Measurements from ENCODE around the gene FBXO15. TPM values are rescaled to one million over a fixed set of nuclear protein-coding genes. Genes with fewer than 3 reads are reported as not detected.

The FBXO15 gene
- total and polyA plus RNA-seq, 2 of the 13 experiments (the other 11 are each of a cell fraction or from before 2014, with no cell fraction given): 0.09 to 0.12 TPM

Other genes starting within 250 kb of the FBXO15 start
- gene TIMM21, start 689 bp upstream of the FBXO15 start, total RNA-seq (2016; rRNA removed; fragmentation: Illumina TruSeq; extraction: Trizol): 55.6 and 62.3 TPM in 2 replicates
- gene TIMM21, start 689 bp upstream of the FBXO15 start, polyA plus RNA-seq (2011; rRNA removed): 21.5 and 29.6 TPM in 2 replicates
- 356 and 411 TPM in 2 replicates for gene CYB5A, start 144.1 kb upstream of the FBXO15 start, total RNA-seq (2016; rRNA removed; fragmentation: Illumina TruSeq; extraction: Trizol)
- gene CYB5A, start 144.1 kb upstream of the FBXO15 start, polyA plus RNA-seq (2011; rRNA removed): 215 and 233 TPM in 2 replicates
- not detected in 2 replicates for gene C18orf63, start 168.0 kb upstream of the FBXO15 start, total RNA-seq (2016; rRNA removed; fragmentation: Illumina TruSeq; extraction: Trizol)
- 0.01 TPM in 1 of 2 replicates, not detected in the other for gene C18orf63, start 168.0 kb upstream of the FBXO15 start, polyA plus RNA-seq (2011; rRNA removed)